Sciatic nerve (tissue), 2 donors: ENCODE results near the gene VCX2. TPM values are rescaled to one million over a fixed set of nuclear protein-coding genes. Genes with fewer than 3 reads are reported as not detected.
A peak's percentile ranks its signal among the peaks of the same experiment; 100 is the strongest.
"Not testable (repeated sequence)": the region's sequence is repeated elsewhere in the genome, so short reads cannot be mapped to it uniquely, and the experiment has no call there.

Source experiments
- ATAC-seq: fragments of 200-7000 bp; cut with Tn5 transposase; one replicate; pipeline ENCODE4 v1.9.1; 2020; ENCODE audit warnings: mild to moderate bottlenecking, moderate library complexity
- DNase-seq: peaks from one replicate; pipeline ENCODE4 v3.0.0-alpha.2; 2020; ENCODE audit warnings: low spot score
- intact Hi-C: fragments of 100-400 bp; cut with DNase I; formaldehyde crosslinking; loops from one replicate; pipeline ENCODE4 v1.14.2; 2022
- total RNA-seq: library from RNA; stranded (reverse); fragmentation: NEBNext Ultra II Directional; extraction: Animal tissue kit (Norgen Biotek cat#: 25700); gene quantifications from one replicate; pipeline ENCODE4 v1.2.1, GENCODE V29; 2021
- donor health status: DM: no; HTN: no; CAD: no.
- donor health status: DM: no; HTN: no; CAD: no.

The VCX2 gene
- total RNA-seq = not detected

- ATAC-seq, DNase-seq, intact Hi-C loops: not testable (repeated sequence)
Measured at GRCh38 chrX:8171169-8171568, at the start of gene VCX2. TSS of gene VCX2 (minus strand) at chrX:8171267. CDS start at chrX:8170643, 624 bp downstream.

- DNase-seq = no peak
- no peak for ATAC-seq
- intact Hi-C loops = no loop called here
Measured at GRCh38 chrX:8204943-8205342, 33.9 kb upstream of the VCX2 start.

GRCh38 chrX:8204169-8204935 lies 33.3 kb upstream of the VCX2 start:
- DNase-seq (no peak), ATAC-seq (no peak)
- intact Hi-C loops = no loop called here

GRCh38 chrX:8201896-8202331 lies 30.8 kb upstream of the VCX2 start:
- ATAC-seq (peak; percentile 70), DNase-seq (no peak)
- intact Hi-C loops = no loop called here

DNA sequence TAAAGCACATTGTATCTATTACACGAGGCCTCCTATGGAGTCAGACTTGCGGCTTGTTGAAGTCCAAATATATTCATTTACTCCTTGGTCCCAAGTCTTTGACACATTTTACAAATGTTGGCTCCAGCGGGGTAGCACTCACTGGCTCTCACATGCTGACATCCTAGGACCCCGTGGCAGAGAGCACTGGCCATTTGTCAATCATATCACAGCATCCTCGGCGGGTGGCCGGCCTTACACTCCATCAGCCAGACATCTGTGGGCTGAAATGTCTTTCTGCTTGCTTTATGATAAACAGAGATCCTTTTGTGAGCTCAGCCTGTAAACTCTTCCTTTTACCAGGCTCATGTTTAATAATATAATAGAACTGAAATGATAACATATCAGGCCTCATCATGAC lies 25.7 kb upstream of the VCX2 start:
- intact Hi-C loops = no loop called here
- ATAC-seq = no peak
- DNase-seq = no peak

- intact Hi-C loops = no loop called here
- ATAC-seq (no peak), DNase-seq (no peak)
Measured at GRCh38 chrX:8194216-8194615, 23.1 kb upstream of the VCX2 start.

- ATAC-seq (no peak), DNase-seq (no peak)
- intact Hi-C loops = no loop called here
Measured at GRCh38 chrX:8192276-8192675, 21.2 kb upstream of the VCX2 start.

DNA sequence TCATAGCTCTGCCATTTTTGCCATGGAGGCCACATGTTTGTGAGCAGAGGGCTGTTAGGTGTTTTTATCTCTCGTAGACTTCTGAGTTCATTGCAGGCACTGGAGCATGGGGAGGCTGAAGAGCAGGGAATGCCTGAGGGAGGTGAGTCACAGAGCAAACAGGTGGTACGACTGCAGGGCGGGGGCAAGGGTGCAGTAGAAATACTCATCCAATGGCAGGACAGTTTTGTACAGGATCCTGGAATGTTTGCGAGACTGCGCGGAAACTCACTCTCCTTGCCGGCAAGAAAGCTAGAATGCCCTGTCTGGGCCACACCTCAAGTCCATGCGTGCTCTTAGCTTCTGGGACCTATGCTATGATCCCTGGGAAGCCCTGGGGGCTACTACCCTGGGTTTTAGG lies 20.0 kb upstream of the VCX2 start:
- ATAC-seq = no peak
- intact Hi-C loops = no loop called here

GRCh38 chrX:8190341-8190830 lies 19.3 kb upstream of the VCX2 start:
- ATAC-seq (no peak), DNase-seq (no peak)
- intact Hi-C loops = no loop called here

More for the DNA sequence above, 20.0 kb upstream of the VCX2 start:
- DNase-seq = no peak

DNA sequence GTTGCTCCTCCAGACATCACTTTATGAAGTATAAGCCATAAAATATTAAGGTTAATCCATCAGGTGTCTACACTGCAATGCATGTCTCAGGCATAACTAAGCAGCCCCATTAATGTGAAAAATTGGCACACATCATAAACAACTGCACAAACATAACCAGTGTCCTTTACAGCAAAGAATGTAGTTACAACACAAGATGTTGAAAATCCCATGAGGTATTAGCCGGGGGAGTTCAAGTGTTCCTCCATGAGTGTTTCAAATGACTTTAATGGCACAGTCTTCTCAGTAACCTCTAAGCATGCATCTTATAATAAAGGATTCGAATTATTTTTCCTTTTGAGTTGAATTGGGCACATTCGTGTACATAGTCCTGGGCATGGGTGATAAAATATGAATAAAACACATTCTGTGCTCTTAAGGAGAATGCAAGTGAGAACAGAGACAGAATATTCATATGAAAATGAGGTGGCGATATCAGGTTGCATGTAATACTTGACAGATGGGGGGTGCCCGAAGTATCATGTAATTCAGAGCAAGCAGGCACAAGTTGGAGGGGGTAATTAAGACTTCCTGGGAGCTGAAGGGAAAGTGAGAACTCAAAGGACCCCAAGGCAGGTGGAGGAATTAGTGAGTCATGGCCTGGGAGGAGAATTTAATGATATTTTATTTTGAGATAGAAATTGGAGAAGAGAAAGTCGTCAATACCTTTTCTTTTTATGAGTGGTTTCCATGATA lies 18.2 kb upstream of the VCX2 start:
- DNase-seq = no peak
- intact Hi-C loops = loop anchor here (5.0 kb wide), 1 partner anchor 433 kb away; no protein-coding TSS in a partner anchor
- ATAC-seq = no peak

- DNase-seq = no peak
- intact Hi-C loops = no loop called here
- no peak for ATAC-seq
Measured at GRCh38 chrX:8183346-8183745, 12.3 kb upstream of the VCX2 start.

DNA sequence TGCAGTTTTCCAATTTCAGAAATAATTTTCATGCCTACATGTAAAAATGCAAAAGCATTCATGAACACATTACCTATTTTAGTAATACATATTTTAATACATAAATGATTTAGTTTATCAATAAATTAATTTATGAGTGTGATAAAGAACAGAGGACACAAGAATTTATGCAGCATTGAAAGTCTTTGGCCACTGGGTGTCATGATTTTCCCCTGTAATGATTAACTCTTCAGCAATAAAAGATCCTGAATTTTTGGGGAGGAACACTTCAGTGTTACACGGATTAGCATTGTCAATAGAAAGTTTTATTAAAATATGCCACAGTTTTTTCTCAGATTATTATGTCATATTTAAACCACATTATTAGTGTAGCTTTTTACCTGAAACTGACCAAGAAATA lies 8.6 kb upstream of the VCX2 start:
- ATAC-seq = no peak
- intact Hi-C loops = no loop called here
- no peak for DNase-seq

DNA sequence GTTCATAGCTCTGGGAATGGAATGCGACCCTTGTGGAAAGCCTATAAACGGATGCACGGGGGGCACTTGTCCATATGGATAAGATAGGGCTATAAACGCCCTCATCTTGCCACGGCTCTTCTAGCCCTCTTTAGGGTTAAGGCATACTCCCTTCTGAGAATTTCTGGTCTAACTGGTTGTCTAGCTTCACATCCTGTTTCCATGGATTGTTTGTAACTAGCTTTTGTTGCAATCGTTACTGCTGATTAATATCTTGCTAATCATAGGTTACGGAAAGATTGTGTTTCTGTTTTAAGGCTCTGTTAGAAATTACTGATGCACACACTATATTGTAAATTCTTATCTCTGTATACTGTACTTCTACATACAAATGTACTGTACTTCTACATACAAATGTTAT lies 17.1 kb downstream of the VCX2 start:
- DNase-seq, intact Hi-C loops, ATAC-seq: not testable (repeated sequence)

GRCh38 chrX:8147226-8147625 lies 23.8 kb downstream of the VCX2 start:
- ATAC-seq = no peak
- intact Hi-C loops = no loop called here
- DNase-seq = no peak

GRCh38 chrX:8144925-8145324 lies 26.1 kb downstream of the VCX2 start:
- intact Hi-C loops = no loop called here
- no peak for DNase-seq
- no peak for ATAC-seq

GRCh38 chrX:8141896-8142295 lies 29.2 kb downstream of the VCX2 start:
- DNase-seq = no peak
- intact Hi-C loops = no loop called here
- ATAC-seq = no peak

GRCh38 chrX:8140986-8141744 lies 29.9 kb downstream of the VCX2 start:
- ATAC-seq = no peak

DNA sequence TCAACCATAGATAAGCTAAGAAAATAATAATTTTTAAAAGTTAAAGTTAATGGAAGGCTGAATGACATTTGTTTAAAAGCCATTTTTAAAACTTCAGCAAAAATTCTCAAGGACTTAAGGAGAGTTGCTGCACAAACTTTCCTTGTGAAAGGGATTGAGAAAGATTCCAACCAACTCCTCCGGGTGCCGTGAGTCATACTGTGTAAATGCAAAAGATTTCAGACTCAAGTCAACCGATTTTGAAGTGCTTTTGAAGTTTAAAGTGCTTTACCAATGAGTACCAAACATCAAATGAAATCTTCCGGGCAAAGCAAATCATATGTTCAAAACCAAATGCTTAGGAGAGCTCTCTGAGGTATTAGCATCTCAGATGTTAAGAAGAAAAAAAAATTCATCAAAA lies 31.4 kb downstream of the VCX2 start:
- intact Hi-C loops = no loop called here
- DNase-seq = no peak
- ATAC-seq = no peak

More at GRCh38 chrX:8140986-8141744, 29.9 kb downstream of the VCX2 start:
- no peak for DNase-seq
- intact Hi-C loops = no loop called here

DNA sequence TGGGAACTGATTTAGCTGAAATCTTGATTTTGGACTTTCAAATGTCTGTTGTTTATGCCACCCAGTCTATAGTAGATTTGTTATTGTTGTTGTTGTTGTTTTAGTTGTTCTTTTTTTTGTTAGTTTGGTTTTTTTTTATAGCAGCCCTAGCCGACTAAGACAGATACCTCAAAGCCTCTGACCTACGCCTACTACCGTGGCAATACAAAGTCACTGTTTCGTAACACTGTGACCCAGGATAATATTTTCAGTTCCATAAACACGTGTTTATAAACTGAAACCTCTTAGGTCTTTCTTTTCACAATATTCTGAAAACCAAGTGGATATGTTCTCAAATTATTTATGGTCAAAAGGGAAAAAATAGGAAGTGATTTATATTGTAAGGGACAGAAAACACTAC lies 32.8 kb downstream of the VCX2 start:
- ATAC-seq = no peak
- DNase-seq = no peak
- intact Hi-C loops = no loop called here
